Lower lobe of right lung (tissue), 2 donors: ENCODE results near the gene PRPF8. TPM values are rescaled to one million over a fixed set of nuclear protein-coding genes. Genes with fewer than 3 reads are reported as not detected.

Experiments
- ATAC-seq, 2 donors: fragments of 200-7000 bp; cut with Tn5 transposase; one replicate each; pipeline ENCODE4 v1.9.1; 2020 to 2022; ENCODE audit warnings: mild to moderate bottlenecking in 2 of 2, moderate library complexity in 2 of 2
- DNase-seq: peaks from one replicate; pipeline ENCODE4 v3.0.0-alpha.2; 2020
- H3K27ac ChIP-seq: fragments of 200-600 bp; one replicate; pipeline ENCODE4 v1.8.0; 2022
- H3K27me3 ChIP-seq: fragments of 200-600 bp; one replicate; pipeline ENCODE4 v1.8.0; 2022; ENCODE audit warnings: low read depth
- H3K36me3 ChIP-seq: fragments of 200-600 bp; one replicate; pipeline ENCODE4 v1.8.0; 2022; ENCODE audit warnings: mild to moderate bottlenecking
- H3K4me1 ChIP-seq: fragments of 200-600 bp; one replicate; pipeline ENCODE4 v1.8.0; 2022
- H3K4me3 ChIP-seq: fragments of 200-600 bp; one replicate; pipeline ENCODE4 v1.8.0; 2022; ENCODE audit warnings: mild to moderate bottlenecking
- H3K9me3 ChIP-seq: fragments of 200-600 bp; one replicate; pipeline ENCODE4 v1.8.0; 2022
- intact Hi-C: fragments of 100-400 bp; cut with DNase I; formaldehyde crosslinking; loops from one replicate; pipeline ENCODE4 v1.11.0; 2022
- total RNA-seq: library from RNA; stranded (reverse); fragmentation: NEBNext Ultra II Directional; extraction: Animal tissue kit (Norgen Biotek cat#: 25700); gene quantifications from one replicate; pipeline ENCODE4 v1.2.1, GENCODE V29; 2021
- TF ChIP-seq, protein P1 (sequence below): fragments of 200-600 bp; IDR thresholded peaks from one replicate; pipeline ENCODE4 v1.8.0; 2022; ENCODE audit warnings: antibody characterized with exemption, mild to moderate bottlenecking
- donor health status: DM: no; HTN: yes; CAD: no; lungs with severe emphysema.

The PRPF8 gene
- total RNA-seq, 1 donor from 2014 or later, result 280 TPM

DNA sequence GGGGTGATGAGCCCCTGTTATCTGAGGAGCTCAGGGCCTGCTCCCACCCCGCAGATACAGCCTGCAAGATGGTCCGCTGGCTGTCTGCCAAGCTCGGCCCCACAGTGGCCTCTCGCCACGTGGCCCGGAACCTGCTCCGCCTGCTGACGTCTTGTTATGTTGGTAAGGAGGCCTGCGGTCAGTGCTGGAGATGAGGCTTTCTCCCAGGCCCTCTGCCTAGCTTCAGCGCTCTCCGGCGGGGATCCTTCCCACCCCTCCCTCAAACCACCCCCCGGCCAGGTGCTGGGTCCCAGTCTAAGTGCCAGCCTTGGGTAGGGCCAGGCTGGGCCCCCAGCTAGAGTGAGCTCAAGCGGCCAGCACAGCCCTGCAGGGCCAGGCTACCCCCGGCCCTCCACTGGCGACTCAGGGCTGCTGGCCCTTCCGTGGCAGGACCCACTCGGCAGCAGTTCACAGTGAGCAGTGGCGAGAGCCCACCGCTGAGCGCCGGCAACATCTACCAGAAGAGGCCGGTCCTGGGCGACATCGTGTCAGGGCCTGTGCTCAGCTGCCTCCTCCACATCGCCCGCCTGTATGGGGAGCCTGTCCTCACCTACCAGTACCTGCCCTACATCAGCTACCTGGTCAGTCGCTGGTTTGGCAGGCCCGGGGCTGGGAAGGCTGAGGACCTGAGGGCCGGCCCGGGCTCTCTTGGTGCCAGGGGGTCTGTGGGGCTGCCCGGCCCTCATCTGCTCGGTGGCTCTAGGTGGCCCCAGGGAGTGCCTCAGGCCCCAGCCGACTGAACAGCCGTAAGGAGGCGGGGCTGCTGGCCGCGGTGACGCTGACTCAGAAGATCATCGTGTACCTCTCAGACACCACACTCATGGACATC lies 45.9 kb upstream of the PRPF8 start:
- H3K4me3 ChIP-seq, result peak overlapping the region; percentile 33
- TF ChIP-seq, protein P1, sequence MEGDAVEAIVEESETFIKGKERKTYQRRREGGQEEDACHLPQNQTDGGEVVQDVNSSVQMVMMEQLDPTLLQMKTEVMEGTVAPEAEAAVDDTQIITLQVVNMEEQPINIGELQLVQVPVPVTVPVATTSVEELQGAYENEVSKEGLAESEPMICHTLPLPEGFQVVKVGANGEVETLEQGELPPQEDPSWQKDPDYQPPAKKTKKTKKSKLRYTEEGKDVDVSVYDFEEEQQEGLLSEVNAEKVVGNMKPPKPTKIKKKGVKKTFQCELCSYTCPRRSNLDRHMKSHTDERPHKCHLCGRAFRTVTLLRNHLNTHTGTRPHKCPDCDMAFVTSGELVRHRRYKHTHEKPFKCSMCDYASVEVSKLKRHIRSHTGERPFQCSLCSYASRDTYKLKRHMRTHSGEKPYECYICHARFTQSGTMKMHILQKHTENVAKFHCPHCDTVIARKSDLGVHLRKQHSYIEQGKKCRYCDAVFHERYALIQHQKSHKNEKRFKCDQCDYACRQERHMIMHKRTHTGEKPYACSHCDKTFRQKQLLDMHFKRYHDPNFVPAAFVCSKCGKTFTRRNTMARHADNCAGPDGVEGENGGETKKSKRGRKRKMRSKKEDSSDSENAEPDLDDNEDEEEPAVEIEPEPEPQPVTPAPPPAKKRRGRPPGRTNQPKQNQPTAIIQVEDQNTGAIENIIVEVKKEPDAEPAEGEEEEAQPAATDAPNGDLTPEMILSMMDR, result no peak
- no peaks in the 10 kb centered on the region for H3K9me3 ChIP-seq
- DNase-seq (peak; percentile 84), ATAC-seq (peak; percentile 67 to 78)
- H3K36me3 ChIP-seq, result peaks cover 91% of the 10 kb centered on the region
- intact Hi-C loops, result no loop called here
- peaks cover 56% of the 10 kb centered on the region for H3K4me1 ChIP-seq
- H3K27me3 ChIP-seq, result no peaks in the 10 kb centered on the region
- H3K27ac ChIP-seq, result peak overlapping the region; percentile 84

DNA sequence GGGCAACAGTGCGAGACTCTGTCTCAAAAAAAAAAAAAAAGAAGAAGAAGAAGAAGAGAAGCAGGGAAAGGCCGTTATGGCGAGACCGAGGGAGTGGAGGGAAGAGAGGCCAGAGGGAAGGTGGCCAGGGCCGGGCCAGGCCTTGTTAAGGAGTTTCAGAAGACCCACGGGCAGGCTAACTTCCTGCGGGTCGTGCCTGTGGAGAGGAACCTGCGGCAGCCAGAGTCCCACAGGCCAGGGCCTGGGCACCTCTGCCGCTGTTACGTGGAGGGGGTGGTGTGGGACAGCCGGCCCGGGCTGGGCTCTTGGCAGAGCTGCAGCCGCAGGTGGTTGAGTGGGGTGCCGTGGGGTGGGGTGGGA lies 45.3 kb upstream of the PRPF8 start:
- intact Hi-C loops, result no loop called here
- Histone ChIP-seq H3K27ac (peak overlapping the region; percentile 84), H3K4me1 (peaks cover 60% of the 10 kb centered on the region), H3K27me3 (no peaks in the 10 kb centered on the region), H3K36me3 (peaks cover 85% of the 10 kb centered on the region), H3K4me3 (peak overlapping the region; percentile 33), H3K9me3 (no peaks in the 10 kb centered on the region)
- no peak for DNase-seq
- peak; percentile 27 to 38 for ATAC-seq
- TF ChIP-seq, protein P1, result no peak

DNA sequence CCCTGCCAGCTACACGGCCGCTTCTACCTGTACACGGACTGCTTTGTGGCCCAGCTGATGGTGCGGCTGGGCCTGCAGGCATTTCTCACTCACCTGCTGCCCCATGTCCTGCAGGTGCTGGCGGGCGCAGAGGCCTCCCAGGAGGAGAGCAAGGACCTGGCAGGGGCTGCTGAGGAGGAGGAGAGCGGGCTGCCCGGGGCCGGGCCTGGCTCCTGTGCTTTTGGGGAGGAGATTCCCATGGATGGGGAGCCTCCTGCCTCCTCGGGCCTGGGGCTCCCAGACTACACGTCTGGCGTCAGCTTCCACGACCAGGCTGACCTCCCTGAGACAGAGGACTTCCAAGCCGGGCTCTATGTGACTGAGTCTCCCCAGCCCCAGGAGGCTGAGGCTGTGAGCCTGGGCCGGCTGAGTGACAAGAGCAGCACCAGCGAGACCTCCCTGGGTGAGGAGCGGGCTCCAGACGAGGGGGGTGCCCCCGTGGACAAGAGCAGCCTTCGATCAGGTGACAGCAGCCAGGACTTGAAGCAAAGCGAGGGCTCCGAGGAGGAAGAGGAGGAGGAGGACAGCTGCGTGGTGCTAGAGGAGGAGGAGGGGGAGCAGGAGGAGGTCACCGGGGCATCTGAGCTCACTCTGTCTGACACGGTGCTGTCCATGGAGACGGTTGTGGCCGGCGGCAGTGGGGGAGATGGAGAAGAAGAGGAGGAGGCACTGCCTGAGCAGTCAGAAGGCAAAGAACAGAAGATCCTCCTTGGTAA lies 43.4 kb upstream of the PRPF8 start:
- no peak overlapping the region for H3K27ac ChIP-seq
- peaks cover 66% of the 10 kb centered on the region for H3K36me3 ChIP-seq
- intact Hi-C loops, result no loop called here

DNA sequence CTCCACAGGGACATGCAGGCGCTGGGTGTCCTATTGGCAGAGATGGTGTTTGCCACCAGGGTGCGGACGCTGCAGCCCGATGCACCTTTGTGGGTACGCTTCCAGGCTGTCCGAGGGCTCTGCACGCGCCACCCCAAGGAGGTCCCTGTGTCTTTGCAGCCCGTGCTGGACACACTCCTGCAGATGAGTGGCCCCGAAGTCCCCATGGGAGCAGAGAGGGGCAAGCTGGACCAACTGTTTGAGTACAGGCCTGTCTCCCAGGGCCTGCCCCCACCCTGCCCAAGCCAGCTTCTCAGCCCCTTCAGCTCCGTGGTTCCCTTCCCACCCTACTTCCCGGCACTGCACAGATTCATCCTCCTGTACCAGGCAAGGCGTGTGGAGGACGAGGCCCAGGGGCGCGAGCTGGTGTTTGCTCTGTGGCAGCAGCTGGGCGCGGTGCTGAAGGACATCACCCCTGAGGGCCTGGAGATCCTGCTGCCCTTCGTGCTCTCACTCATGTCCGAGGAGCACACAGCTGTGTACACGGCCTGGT lies 42.7 kb upstream of the PRPF8 start:
- no peak for ATAC-seq

More for the DNA sequence above, 43.4 kb upstream of the PRPF8 start:
- no peak for DNase-seq
- ATAC-seq, result no peak
- H3K4me1 ChIP-seq, result peaks cover 72% of the 10 kb centered on the region
- no peaks in the 10 kb centered on the region for H3K9me3 ChIP-seq
- no peak overlapping the region for H3K4me3 ChIP-seq
- TF ChIP-seq, protein P1, result no peak
- H3K27me3 ChIP-seq, result no peaks in the 10 kb centered on the region

DNA sequence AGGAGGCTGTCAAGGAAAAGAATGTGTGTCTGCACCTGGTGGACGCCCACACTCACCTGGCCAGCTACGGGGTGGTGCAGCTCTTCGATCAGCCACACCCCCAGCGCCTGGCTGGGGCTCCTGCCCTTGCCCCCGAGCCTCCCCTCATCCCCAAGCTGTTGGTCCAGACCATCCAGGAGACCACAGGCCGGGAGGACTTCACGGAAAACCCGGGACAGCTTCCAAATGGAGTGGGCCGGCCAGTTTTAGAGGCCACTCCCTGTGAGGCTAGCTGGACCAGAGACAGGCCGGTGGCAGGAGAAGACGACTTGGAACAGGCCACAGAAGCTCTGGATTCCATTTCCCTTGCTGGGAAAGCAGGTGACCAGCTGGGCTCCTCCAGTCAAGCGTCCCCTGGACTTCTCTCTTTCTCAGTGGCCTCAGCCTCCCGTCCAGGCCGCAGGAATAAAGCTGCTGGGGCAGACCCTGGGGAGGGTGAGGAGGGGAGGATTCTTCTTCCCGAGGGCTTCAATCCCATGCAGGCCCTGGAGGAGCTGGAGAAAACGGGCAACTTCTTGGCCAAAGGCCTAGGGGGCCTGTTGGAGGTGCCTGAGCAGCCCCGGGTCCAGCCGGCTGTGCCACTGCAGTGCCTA lies 42.1 kb upstream of the PRPF8 start:
- Histone ChIP-seq H3K9me3 (no peaks in the 10 kb centered on the region), H3K4me3 (no peak overlapping the region), H3K36me3 (peaks cover 54% of the 10 kb centered on the region), H3K4me1 (peaks cover 76% of the 10 kb centered on the region), H3K27me3 (no peaks in the 10 kb centered on the region), H3K27ac (no peak overlapping the region)
- ATAC-seq (no peak), DNase-seq (no peak)
- TF ChIP-seq, protein P1, result no peak
- intact Hi-C loops, result no loop called here

More for the DNA sequence above, 42.7 kb upstream of the PRPF8 start:
- Histone ChIP-seq H3K4me3 (no peak overlapping the region), H3K9me3 (no peaks in the 10 kb centered on the region), H3K36me3 (peaks cover 59% of the 10 kb centered on the region), H3K27me3 (no peaks in the 10 kb centered on the region), H3K27ac (no peak overlapping the region), H3K4me1 (peaks cover 76% of the 10 kb centered on the region)
- TF ChIP-seq, protein P1, result no peak
- no peak for DNase-seq
- intact Hi-C loops, result no loop called here
